Measurements from ENCODE around the gene CDKN1A.
"Not testable (repeated sequence)": the region's sequence is repeated elsewhere in the genome, so short reads cannot be mapped to it uniquely, and the experiment has no call there.

Gene CDKN1A

DNA sequence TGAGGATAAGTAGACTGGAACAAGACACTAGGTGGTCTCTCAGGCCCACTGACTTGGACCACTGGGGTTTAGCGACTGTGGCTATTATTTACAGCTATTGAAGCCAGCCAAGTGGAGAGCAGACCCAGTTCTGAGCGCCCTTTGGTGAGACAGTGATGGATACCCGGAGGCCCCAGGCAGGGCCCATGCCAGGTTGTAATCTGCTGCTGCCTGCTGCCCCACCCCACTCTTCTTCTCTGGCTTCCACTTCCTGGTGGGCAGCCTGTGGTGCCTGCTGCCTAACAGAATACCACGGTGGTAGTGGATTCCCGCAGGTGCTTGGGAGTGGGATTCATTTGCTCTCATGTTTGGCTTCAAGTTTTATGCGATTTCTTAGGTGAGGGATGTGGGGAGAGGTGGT lies 19.7 kb downstream of the CDKN1A start:
- DNase-seq (ENCODE audit: low read depth) = no peak

DNA sequence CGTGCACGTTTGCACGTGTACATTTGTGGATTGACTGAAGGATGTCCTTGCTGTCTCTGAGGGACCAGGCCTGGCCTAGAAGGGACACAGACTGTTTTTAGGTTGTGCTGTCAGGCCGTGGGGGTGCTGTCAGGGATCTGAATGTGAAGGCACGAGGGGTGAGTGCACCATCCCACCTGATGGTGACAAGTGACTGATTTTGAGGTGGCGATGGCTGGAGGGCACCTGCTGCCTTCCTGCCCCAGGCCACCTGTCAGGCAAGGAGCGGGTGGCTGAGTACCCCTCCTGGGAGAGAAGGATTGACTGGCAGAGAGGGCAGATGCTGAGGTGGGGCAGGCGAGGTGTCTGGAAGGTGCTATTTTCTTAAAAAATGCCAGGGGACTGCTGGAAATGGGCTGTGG lies 20.4 kb downstream of the CDKN1A start:
- DNase-seq (ENCODE audit: low read depth) = no peak

DNA sequence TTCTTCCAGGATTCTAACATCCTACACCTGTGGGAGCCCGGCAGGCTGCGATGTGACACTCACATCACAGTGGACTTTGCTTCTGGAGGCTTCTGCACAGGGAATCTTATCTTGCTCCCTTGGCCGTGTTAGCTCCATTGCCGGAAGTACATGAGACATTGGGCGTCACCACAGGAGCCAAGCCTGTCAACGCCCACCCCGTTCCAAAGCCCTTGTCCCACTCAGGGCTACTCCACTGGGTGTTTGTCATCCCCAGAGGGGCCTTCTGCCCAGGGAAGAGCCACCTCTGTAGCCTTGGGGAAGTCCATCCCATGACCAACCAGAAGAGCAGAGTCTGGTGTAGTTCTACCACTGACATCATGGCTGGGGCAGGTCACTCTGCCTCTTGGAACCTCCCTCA lies 20.8 kb downstream of the CDKN1A start:
- no peak for DNase-seq (ENCODE audit: low read depth)

DNA sequence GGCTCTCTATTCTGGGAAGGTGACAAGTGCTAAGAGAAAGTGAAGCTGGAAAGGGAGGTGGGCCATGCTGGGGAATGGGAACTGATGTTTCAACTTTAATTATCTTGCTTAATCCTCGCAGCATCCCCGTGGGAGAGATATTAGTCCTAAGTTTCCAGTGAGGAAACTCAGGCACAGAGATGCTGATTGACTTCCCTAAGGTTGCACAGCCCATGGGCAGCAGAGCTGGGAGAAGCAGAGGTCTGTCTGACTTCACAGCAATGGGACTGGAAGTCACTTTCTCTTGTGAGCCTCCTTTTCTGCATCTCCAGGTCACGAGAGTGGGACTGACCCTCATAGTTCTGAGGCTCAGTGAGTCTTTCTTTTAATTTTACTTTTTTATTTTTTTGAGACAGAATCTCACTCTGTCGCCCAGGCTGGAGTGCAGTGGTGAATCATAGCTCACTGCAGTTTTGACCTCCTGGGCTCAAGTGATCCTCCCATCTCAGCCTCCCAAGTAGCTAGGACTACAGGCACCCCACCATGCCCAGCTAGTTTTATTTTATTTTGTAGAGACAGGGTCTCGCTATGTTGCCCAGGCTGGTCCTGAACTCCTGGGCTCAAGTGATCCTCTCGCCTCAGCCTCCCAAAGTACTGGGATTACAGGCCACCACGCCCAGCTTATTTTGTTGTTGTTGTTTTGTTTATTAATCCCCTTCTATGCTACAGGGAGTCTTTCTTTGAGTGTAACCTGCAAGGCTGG lies 21.7 kb downstream of the CDKN1A start:
- DNase-seq (ENCODE audit: low read depth) = no peak

DNA sequence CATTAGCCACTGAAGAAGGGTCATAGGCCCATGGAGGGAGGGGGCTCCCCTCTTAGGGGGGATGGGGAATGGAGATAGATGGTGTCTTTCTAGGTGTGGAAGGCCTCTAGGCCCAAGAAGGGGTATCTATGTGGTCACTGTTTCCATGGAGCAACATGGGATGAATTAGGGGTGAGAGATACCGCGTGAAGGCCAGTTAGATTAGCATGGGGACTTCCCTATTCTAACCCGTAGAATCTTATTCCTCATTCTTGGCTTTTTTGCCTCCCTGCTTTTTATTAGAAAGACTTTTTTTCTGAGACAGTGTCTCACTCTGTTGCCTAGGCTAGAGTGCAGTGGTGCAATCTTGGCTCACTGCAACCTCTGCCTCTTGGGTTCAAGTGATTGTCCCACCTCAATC lies 22.3 kb downstream of the CDKN1A start:
- no peak for DNase-seq (ENCODE audit: low read depth)

DNA sequence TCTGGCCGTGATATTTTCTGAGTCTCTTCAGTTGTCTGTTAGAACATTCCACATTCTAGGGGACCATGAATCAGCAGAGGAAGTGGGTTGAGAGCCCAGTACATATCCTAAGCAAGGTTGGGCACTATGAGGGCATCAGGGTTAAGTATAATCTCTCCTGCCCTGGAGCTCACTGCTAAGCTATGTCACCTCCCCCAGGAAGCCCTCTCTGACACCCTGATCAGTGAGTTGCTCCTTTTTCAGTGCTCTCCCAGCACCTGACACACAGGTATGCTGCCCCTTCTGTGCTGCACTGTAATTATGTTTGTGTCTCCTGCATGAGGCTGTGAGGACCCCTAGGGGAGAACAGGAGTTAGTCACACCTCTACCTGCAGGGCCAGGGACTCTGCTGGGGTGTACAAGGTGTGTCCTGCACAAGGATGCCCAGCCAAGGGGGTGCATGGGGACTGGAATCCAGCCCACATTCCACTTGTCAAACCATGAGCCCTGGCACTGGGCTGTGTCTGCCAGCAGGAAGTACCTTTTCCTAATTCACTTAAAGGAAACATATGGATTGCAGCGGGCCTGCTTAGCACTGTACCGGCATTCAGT lies 23.0 kb downstream of the CDKN1A start:
- DNase-seq (ENCODE audit: low read depth) = no peak

DNA sequence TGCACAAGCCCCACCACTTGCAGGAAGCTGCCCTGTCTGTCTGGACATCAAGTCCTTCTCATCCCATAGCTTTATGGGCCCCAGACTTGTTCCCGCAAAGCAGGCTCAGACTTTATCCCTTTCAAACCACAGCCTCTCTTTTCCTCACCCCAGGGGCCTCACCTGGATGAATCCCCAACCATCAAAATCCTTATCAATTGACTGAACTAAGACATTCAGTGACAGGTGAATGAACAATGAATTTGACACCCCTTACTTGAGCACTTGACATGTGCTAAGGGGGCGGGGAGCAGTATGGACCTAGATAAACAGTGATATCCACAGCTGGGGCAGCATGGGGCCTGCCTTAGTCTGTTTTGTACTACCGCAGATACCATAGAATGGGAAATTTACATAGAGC lies 24.1 kb downstream of the CDKN1A start:
- no peak for DNase-seq (ENCODE audit: low read depth)

DNA sequence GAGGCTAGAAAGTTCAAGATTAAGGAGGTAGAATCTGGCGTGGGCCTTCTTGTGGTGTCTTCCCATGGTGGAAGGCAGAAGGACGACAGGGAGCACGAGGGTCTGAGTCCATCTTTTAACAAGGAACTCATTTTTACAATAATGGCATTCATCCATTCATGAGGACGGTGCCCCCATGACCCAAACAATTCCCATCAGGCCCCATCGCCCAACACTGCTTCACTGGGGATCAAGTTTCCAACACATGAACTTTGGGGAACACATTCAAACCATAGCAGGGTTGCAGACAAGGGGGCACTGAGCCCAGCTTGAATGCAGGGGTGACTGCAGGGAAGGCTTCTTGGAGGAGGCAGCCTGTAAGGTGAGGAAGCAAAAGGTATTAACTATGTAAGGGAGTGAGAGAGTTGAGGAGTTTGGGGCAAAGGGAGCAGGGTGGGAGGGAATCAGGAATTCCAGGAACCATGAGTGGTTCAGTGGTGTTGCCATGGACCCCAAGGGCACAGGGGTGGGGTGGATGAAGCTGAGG lies 24.6 kb downstream of the CDKN1A start:
- DNase-seq (ENCODE audit: low read depth) = no peak

DNA sequence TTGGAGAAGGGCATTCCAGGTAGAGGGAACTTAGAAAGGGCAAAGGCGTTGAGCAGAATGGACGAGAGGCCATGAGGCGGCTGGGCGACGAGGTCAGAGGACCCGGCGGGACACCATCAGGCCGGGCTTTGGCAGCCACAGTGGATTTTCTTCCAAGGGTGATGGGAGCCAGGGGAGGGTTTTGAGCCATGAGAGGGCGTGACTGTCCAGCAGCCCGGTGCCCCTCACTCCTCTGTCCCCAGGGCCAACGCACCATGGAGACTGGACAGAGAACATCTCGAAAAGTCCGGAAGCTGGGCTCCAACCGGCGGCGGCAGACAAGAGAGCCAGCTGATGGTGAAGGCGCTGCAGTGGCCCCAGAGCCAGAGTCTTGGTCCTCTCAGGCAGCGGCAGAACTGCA lies 25.5 kb downstream of the CDKN1A start:
- DNase-seq (ENCODE audit: low read depth) = no peak

DNA sequence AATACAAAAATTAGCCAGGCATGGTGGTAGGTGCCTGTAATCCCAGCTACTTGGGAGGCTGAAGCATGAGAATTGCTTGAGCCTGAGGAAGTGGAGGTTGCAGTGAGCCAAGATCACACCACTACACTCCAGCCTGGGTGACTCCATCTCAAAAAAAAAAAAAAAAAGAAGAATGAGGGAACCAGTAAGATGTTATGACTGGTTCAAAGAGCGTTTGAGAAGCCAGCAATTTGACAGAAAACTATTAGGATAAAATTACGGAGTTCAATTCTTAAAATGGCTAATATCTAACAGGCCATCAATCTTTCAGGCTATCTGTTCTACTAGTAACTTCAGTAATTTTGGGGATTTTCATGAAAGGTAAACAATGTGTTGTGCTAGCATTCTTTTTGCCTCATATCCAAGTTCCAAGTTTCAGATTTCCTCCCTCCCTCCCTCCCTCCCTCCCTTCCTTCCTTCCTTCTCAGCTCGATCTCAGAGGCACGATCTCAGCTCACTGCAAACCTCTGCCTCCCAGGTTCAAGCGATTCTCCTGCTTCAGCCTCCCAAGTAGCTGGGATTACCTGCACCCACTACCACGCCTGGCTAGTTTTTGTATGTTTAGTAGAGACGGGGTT lies 26.6 kb downstream of the CDKN1A start:
- not testable (repeated sequence) for DNase-seq (ENCODE audit: low read depth)

DNA sequence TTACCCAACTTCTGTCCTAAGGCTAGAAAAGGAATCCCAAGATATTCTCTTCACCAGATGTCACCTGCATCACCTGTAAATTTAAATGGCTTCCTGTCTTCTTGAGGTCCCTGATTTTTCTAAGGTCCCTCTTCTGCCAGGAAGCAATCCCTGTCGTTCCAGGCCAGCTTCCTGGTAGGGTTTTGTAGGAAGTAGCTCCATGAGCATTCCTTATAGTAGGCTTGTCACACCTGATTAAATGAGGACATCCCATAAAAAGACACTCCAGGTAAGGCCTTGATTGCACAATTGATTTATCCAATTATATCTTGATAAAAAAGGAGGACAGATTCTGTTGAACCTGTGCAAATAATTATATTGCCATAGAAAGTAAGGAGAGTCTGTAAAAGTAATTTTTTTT lies 27.8 kb downstream of the CDKN1A start:
- DNase-seq (ENCODE audit: low read depth) = no peak

DNA sequence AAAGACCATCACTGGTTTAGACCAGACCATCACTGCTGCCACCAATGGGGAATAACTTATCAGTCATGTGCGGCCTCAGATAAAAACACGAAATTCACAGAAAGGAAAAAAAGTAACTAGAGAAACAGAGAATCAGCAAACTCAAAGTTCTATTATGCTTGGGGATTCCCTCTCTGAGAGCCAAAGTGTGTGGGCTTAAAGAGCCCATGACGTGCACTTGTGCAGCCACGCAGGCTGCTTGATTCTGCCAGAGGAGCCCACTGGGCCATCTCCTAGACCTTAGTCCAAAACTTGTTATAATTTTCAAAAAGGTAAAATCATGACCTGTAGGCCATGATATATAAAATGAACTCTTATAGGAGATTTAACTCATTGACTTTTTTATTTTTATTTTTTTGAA lies 34.3 kb downstream of the CDKN1A start:
- no peak for DNase-seq (ENCODE audit: low read depth)

DNA sequence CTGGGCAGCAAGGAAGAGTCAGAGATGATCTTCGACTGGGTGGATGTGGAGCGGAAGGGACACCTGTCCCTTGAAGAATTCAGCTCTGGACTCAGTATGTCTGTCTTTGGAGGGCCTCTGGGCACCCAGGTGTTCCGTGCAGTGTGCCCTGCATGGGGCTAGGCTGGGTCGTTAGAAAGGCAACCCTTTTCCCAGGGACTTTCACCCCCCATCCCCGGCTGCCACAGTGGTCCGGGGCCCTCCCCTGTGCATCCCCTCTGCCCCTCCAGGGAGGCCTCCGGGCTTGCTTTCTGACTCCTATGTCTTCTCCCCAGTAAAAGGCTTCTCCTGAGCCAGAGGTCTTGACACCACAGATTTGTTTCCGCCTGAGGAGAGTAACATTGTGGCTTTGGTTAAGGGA lies 35.3 kb downstream of the CDKN1A start:
- DNase-seq (ENCODE audit: low read depth) = no peak

DNA sequence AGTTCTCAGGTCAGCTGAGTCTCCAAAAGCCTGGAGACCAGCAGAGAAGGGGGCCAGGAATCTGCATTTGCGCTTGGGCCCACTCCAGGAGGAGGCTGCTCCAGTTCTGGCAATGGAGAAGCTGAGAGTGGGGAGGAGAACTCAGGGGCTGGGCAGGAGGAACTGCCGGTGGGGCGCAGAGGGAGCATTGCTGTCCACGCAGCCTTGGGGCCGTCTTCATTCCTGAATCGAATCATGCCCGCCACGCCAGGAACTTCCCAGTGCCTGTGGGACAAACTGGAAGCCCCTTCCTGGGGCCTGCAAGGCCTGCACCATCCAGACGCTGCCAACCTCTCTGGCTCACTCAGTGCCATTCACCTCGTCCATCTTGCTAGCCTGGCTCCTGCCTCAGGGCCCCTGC lies 36.0 kb downstream of the CDKN1A start:
- DNase-seq (ENCODE audit: low read depth) = no peak

DNA sequence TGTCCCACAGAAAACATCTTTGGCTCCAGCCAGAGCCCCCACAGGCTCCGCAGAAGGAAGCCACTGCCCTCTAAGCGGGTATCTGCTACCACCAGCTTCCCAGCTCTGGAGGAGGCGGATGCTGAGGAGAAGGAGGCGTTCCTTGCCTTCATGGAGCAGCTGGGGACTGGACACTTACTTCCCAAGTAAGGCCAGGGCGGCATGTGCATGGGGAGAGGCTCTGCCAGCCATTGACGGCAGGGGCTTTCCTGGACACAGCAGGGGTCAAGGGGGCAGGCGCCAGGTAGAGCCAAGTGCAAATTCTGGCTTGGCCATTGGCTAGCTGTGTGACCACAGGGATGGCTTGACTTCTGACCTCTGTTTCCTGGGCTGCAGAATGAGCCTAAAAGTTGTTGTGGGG lies 37.0 kb downstream of the CDKN1A start:
- no peak for DNase-seq (ENCODE audit: low read depth)

DNA sequence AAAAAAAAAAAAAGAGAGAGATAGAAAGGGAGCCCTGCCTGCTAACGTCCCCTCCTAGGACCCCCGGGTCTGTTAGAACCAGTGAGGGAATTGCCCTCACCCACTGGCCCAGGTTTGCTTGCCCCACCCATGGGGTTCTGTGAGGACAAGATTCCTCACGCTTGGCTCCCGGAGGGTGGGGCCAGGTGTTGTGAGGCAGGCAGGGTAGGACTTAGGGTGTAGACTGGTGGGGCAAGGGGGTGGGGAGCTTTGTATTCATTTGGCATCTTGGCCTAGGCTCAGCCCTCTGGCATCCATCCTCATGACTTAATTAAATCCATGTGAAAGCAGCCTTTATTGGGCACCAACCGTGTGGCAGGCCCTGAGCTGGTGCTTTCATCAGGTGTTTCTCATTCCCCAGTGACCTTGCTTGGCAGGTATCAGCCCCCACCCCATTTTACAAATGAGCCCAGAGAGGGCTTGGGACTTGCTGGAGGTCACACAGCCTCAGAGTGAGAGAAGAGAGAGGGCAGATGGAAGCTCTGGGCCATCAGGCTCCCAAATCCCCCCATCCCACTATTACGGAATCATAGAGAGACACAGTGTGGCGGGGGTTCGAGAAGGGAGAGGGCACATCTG lies 38.1 kb downstream of the CDKN1A start:
- DNase-seq (ENCODE audit: low read depth) = no peak

DNA sequence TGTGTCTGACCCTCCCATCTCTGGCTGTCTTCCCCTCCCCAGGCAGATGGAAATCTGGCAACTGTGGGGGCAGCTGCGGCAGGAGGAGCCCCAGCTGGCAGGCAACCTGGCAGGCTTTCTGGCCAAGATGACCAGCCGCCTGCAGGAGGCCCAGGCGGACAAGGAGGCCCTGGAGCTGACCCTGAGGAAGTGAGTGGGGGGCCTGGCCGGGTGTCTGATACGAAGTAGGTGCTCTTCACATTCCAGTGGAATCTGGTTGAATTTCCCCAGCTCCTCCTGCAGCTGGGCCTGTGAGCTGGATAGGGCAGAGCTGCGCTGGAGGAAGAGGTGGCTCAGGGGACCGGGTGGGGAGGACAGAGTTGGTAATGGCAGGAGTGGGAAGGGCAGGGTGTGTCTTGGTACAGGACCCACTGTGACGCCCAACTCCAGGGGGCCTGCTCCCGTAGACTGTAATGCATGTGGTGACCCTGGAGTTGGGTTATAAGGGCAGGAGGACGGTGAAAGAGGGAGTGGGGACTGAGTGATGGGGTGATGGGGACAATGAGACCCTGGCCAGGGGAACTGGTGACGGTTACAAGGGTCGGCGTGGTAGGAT lies 38.8 kb downstream of the CDKN1A start:
- no peak for DNase-seq (ENCODE audit: low read depth)

DNA sequence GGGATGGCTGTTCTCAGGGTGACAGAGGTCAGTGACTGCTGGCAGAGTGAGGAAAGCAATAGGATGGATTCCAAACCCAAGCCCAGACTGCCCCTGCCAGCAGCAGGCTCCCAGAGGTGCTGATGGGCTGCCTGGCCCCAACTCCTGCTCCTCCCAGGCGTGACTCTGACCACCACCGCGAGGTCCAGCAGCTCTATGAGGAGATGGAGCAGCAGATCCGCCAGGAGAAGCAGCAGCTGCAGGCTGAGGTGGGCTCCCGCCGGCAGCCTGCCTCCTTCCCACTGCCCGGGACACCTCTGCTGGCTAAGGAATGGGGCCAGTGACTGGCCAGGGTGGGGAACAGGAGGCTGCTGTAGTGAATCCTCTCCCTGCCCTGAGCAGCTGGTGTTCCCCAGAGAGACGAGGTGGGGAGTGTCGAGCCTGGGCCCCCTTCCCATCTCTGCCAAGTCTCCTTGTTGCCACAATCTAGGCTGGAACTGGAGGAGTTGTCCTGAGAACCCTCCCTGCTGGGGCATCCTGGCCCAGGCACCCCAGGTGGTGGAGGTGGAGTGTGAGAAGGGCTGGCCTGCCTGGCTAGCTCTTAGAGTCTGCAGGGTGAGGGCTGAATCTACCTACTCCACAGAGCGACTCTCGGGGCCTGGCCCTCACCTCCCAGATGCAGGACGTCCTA lies 39.5 kb downstream of the CDKN1A start:
- no peak for DNase-seq (ENCODE audit: low read depth)

DNA sequence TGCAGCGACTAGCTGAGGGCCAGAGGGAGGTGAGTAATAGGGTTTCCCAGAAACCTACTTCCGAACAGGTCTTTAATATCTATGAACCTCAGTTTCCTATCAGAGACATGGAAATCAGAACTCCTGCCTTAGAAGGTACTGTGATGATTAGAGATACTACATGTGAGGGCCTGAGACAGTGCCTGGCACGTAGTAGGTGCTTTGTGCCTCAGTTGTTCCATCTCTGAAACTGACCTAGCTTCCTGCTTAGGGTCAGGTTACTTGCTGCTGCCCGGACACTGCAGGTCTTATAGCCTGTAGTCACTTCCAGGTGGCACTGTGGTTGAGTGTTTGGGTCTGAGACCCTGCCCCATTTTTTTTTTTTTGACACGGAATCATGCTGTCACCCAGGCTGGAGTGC lies 40.0 kb downstream of the CDKN1A start:
- DNase-seq (ENCODE audit: low read depth) = no peak

DNA sequence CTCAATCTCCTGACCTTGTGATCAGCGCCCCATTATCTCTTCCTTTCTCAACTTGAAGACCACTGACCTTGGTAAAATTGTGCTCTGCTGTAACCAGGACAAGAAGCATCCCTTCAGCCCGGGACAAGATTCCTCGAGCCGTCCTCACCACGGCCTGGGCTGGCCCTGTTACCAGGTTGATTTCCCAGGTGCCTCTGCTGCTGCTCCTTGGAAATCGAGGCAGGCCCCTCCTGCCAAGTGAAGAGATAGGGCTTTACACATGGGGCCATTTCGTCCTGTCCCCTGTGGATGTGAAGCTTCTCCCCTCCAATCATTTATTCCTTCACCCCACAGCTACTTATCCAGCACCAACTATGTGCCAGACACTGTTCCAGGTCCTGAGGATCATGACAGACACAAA lies 40.6 kb downstream of the CDKN1A start:
- no peak for DNase-seq (ENCODE audit: low read depth)

DNA sequence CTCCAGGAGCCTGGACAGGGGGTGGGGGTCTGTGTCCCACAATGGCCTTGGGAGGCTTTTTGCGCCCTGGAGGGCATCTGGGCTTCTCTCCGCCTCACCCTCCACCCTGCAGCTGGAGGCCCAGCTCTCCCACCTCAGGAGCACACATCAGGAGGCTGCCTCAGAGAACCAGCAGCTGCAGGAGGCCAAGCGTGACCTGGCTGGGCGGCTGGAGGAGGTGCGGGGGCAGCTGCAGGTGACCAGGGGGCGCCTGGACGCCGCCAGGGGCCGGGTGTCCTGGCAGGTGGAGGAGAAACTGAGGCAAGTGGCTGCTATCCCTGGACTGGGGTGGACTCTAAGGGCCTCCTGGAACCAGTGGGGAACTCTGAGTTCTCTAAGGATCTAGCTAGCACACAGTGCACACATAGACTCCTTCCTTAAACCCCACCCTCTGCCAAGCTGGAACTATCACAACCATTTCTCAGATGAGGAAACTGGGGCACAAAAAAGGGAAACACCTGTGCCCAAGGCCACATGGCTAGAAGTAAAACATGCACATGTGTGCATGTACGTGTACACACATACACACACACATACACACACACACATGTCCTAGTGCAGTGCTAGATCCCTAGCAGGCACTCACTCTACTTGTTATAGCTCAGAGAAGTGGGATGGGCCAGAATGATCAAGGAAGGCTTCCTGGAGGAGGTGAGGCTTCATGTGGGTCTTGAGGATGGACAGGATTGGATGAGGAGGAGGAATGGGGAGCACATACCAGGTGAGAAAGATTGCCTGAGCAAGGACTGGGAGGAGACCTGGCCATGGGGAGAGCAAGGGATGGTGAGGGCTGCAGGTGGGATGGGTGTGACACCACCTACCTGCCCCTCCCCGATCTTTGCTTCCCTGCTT lies 42.0 kb downstream of the CDKN1A start:
- DNase-seq (ENCODE audit: low read depth) = no peak

Measured in activated T-helper 1 cell treated with Interleukin-2 at 50 U/mL for 16 hours (primary cell).